ENCODE data around the gene B3GNT5.

DNA sequence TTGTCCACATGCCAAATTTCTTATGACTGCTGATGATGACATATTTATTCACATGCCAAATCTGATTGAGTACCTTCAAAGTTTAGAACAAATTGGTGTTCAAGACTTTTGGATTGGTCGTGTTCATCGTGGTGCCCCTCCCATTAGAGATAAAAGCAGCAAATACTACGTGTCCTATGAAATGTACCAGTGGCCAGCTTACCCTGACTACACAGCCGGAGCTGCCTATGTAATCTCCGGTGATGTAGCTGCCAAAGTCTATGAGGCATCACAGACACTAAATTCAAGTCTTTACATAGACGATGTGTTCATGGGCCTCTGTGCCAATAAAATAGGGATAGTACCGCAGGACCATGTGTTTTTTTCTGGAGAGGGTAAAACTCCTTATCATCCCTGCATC lies 17.3 kb downstream of the B3GNT5 start:
- no peak for TF ChIP-seq POLR2A (IDR thresholded peaks at IDR 0.05)
- TF ChIP-seq CTCF (IDR thresholded peaks at IDR 0.05): no peak
